Breast epithelium (tissue), 4 donors: ENCODE results near the gene GAREM2. TPM values are rescaled to one million over a fixed set of nuclear protein-coding genes. Genes with fewer than 3 reads are reported as not detected.
A peak's percentile ranks its signal among the peaks of the same experiment; 100 is the strongest.

Experiments
- DNase-seq, 2 donors: peaks; one replicate each; pipeline ENCODE4 v3.0.0-alpha.2; 2019; ENCODE audit warnings: low spot score in 2 of 2
- H3K27ac ChIP-seq, 2 donors: fragments of 200-600 bp; sonication (generic) in 1 of 2; one replicate each; pipeline ENCODE4 v1.5.1; 2016 to 2019; ENCODE audit warnings: mild to moderate bottlenecking in 1 of 2
- H3K27me3 ChIP-seq, 2 donors: fragments of 200-600 bp; sonication (generic) in 1 of 2; one replicate each; pipeline versions ENCODE4 v1.5.1 to v1.6.0; 2017 to 2019; ENCODE audit warnings: control low read depth in 1 of 2, mild to moderate bottlenecking in 1 of 2
- H3K36me3 ChIP-seq: fragments of 200-600 bp; one replicate; pipeline ENCODE4 v1.5.1; 2019
- H3K4me1 ChIP-seq, 2 donors: fragments of 200-600 bp; sonication (generic); one replicate each; pipeline ENCODE4 v1.5.1; 2016 to 2019; ENCODE audit warnings: control low read depth in 1 of 2
- H3K4me3 ChIP-seq, 3 donors: fragments of 200-600 bp; sonication (generic); 1 replicate in 2 of 3; 2 replicates in 1 of 3; pipeline ENCODE4 v1.5.1; 2016 to 2019; ENCODE audit warnings: mild to moderate bottlenecking in 3 of 3, moderate library complexity in 2 of 3
- H3K9me3 ChIP-seq, 2 donors: fragments of 200-600 bp; sonication (generic) in 1 of 2; one replicate each; pipeline ENCODE4 v1.5.1; 2016 to 2019; ENCODE audit warnings: control low read depth in 1 of 2
- CTCF ChIP-seq, 3 donors: fragments of 450-650 bp; IDR thresholded peaks; one replicate each; pipeline ENCODE4 v1.5.1; 2016 to 2017; ENCODE audit warnings: antibody characterized with exemption in 3 of 3, mild to moderate bottlenecking in 3 of 3, moderate library complexity in 3 of 3
- POLR2A ChIP-seq: fragments of 450-650 bp; IDR thresholded peaks from one replicate; pipeline ENCODE4 v1.6.1; 2016; ENCODE audit warnings: antibody characterized with exemption, mild to moderate bottlenecking, moderate library complexity
- POLR2AphosphoS5 ChIP-seq, 3 donors: sonication (generic); formaldehyde crosslinking; IDR thresholded peaks; one replicate each; pipeline ENCODE4 v1.6.1; 2017; ENCODE audit warnings: antibody characterized with exemption in 3 of 3
- intact Hi-C: fragments of 100-400 bp; cut with DNase I; formaldehyde crosslinking; loops from one replicate; pipeline ENCODE4 v1.15.1; 2023; ENCODE audit warnings: low total_unique reads
- total RNA-seq, 3 donors: library from RNA; depleted of rRNA; stranded (reverse); fragments of >200 nt; gene quantifications; one replicate each; pipeline ENCODE4 v1.1.0, GENCODE V29; 2016

GAREM2 gene
- total RNA-seq, 3 donors from 2014 or later: 1.2 to 2.0 (median 1.4) TPM

- Histone ChIP-seq H3K27ac (peak overlapping the region in 1 of 2 donors; percentile 72), H3K4me3 (peak overlapping the region; percentile 55 to 69 (median 61)), H3K36me3 (no peaks in the 10 kb centered on the region), H3K27me3 (no peaks in the 10 kb centered on the region), H3K9me3 (no peaks in the 10 kb centered on the region), H3K4me1 (peaks cover 0 to 3% of the 10 kb centered on the region in 2 donors)
- TF ChIP-seq CTCF (IDR thresholded peaks at IDR 0.05) (no peak), POLR2AphosphoS5 (IDR thresholded peaks at IDR 0.05) (no peak), POLR2A (no peak)
- intact Hi-C loops: no loop called here
- no peak for DNase-seq
Observed at GRCh38 chr2:26185954-26186770, 13.3 kb downstream of the GAREM2 start.

- no peak overlapping the region for H3K27ac ChIP-seq
- H3K9me3 ChIP-seq: no peaks in the 10 kb centered on the region
- H3K36me3 ChIP-seq: no peaks in the 10 kb centered on the region
- intact Hi-C loops: no loop called here
- no peaks in the 10 kb centered on the region for H3K27me3 ChIP-seq
- H3K4me3 ChIP-seq: no peak overlapping the region
- peaks cover 0 to 3% of the 10 kb centered on the region in 2 donors for H3K4me1 ChIP-seq
- TF ChIP-seq POLR2AphosphoS5 (IDR thresholded peaks at IDR 0.05) (no peak), POLR2A (no peak), CTCF (IDR thresholded peaks at IDR 0.05) (no peak)
- no peak for DNase-seq
Observed at GRCh38 chr2:26187114-26187513, 14.2 kb downstream of the GAREM2 start.

GRCh38 chr2:26187537-26188104 lies 14.7 kb downstream of the GAREM2 start:
- no peak for DNase-seq
- TF ChIP-seq CTCF (IDR thresholded peaks at IDR 0.05): no peak
- TF ChIP-seq POLR2AphosphoS5 (IDR thresholded peaks at IDR 0.05): no peak
- TF ChIP-seq POLR2A: no peak
- intact Hi-C loops: no loop called here

GRCh38 chr2:26189123-26189522 lies 16.2 kb downstream of the GAREM2 start:
- H3K27me3 ChIP-seq: no peaks in the 10 kb centered on the region
- no peak overlapping the region for H3K4me3 ChIP-seq
- no peak overlapping the region for H3K27ac ChIP-seq
- peaks cover 0 to 3% of the 10 kb centered on the region in 2 donors for H3K4me1 ChIP-seq
- no peaks in the 10 kb centered on the region for H3K9me3 ChIP-seq
- DNase-seq: no peak
- intact Hi-C loops: no loop called here
- no peak for TF ChIP-seq POLR2A
- no peak for TF ChIP-seq POLR2AphosphoS5 (IDR thresholded peaks at IDR 0.05)
- no peak for TF ChIP-seq CTCF (IDR thresholded peaks at IDR 0.05)
- no peaks in the 10 kb centered on the region for H3K36me3 ChIP-seq

More at GRCh38 chr2:26187537-26188104, 14.7 kb downstream of the GAREM2 start:
- Histone ChIP-seq H3K36me3 (no peaks in the 10 kb centered on the region), H3K27ac (no peak overlapping the region), H3K9me3 (no peaks in the 10 kb centered on the region), H3K4me1 (peaks cover 0 to 3% of the 10 kb centered on the region in 2 donors), H3K4me3 (no peak overlapping the region), H3K27me3 (no peaks in the 10 kb centered on the region)

- Histone ChIP-seq H3K4me3 (no peak overlapping the region), H3K36me3 (no peaks in the 10 kb centered on the region), H3K27me3 (no peaks in the 10 kb centered on the region), H3K4me1 (no peaks in the 10 kb centered on the region), H3K9me3 (no peaks in the 10 kb centered on the region), H3K27ac (no peak overlapping the region)
- TF ChIP-seq CTCF (IDR thresholded peaks at IDR 0.05) (no peak), POLR2A (no peak), POLR2AphosphoS5 (IDR thresholded peaks at IDR 0.05) (no peak)
- no peak for DNase-seq
- intact Hi-C loops: no loop called here
Observed at GRCh38 chr2:26189751-26190150, 16.9 kb downstream of the GAREM2 start.
